Caco-2 (cell line): ENCODE measurements around the gene S1PR3. TPM values are rescaled to one million over a fixed set of nuclear protein-coding genes. Genes with fewer than 3 reads are reported as not detected.

Source experiments
- BruUV-seq: library from RNA; stranded (reverse); fragments of 400-500 nt; replicated peaks from 2 replicates; lab custom pipeline; 2021; lab: Mats Ljungman, UMichigan
- CTCF ChIA-PET: fragments of 300-600 bp; sonication (Branson Sonifier 250); formaldehyde crosslinking; loops from one replicate; lab custom pipeline; 2022; ENCODE audit warnings: antibody characterized with exemption; lab: Charles Lee
- POLR2A ChIA-PET: fragments of 300-600 bp; sonication (Branson Sonifier 250); formaldehyde crosslinking; loops from one replicate; lab custom pipeline; 2022; ENCODE audit warnings: antibody characterized with exemption; lab: Charles Lee
- DNase-seq, 2 experiments: peaks; one replicate each; pipeline versions ENCODE4 v3.0.0 to v3.0.0-alpha.2; 2020 to 2022
- H3K27me3 ChIP-seq: replicated peaks from 2 replicates; pipeline ENCODE4 v1.6.0; 2011; ENCODE audit warnings: low read length; ENCODE audit not compliant: control insufficient read depth, insufficient read depth
- H3K36me3 ChIP-seq: 2 replicates; pipeline ENCODE4 v1.5.1; 2011; ENCODE audit warnings: low read length; ENCODE audit not compliant: control insufficient read depth, insufficient read depth
- H3K4me1 ChIP-seq: fragments of 250-450 bp; sonication (Bioruptor Pico); 2 replicates; pipeline ENCODE4 v1.5.1; 2020; ENCODE audit warnings: mild to moderate bottlenecking
- H3K4me3 ChIP-seq: 2 replicates; pipeline ENCODE4 v1.5.1; 2011; ENCODE audit warnings: low read depth, mild to moderate bottlenecking, control low read depth, low read length
- H3K9me3 ChIP-seq: fragments of 250-450 bp; sonication (Bioruptor Pico); 2 replicates; pipeline ENCODE4 v1.5.1; 2020; ENCODE audit warnings: mild to moderate bottlenecking, moderate library complexity
- H3K27ac Mint-ChIP-seq: one replicate; pipeline ENCODE4 v1.8.0; 2022; ENCODE audit warnings: mixed read lengths; ENCODE audit not compliant: unreplicated experiment
- H3K27me3 Mint-ChIP-seq: one replicate; pipeline ENCODE4 v1.8.0; 2022; ENCODE audit warnings: mixed read lengths; ENCODE audit not compliant: insufficient read depth, unreplicated experiment
- H3K36me3 Mint-ChIP-seq: one replicate; pipeline ENCODE4 v1.8.0; 2022; ENCODE audit warnings: mild to moderate bottlenecking, mixed read lengths; ENCODE audit not compliant: insufficient read depth, unreplicated experiment
- H3K4me1 Mint-ChIP-seq: one replicate; pipeline ENCODE4 v1.8.0; 2022; ENCODE audit warnings: low read depth, mixed read lengths; ENCODE audit not compliant: unreplicated experiment
- H3K4me3 Mint-ChIP-seq: one replicate; pipeline ENCODE4 v1.8.0; 2022; ENCODE audit warnings: mild to moderate bottlenecking, moderate library complexity, mixed read lengths; ENCODE audit not compliant: unreplicated experiment
- H3K9me3 Mint-ChIP-seq: one replicate; pipeline ENCODE4 v1.8.0; 2022; ENCODE audit warnings: mixed read lengths; ENCODE audit not compliant: unreplicated experiment
- CTCF ChIP-seq, 2 experiments: fragments of 200-600 bp in 1 of 2; IDR thresholded peaks; 1 replicate in 1 of 2; 2 replicates in 1 of 2; pipeline versions ENCODE4 v1.5.1 to v1.8.0; 2011 to 2022; ENCODE audit warnings: antibody characterized with exemption in 1 of 2, control low read depth in 1 of 2, inconsistent platforms in 1 of 2, low read depth in 1 of 2, low read length in 1 of 2, mild to moderate bottlenecking in 1 of 2, moderate library complexity in 1 of 2; ENCODE audit not compliant: insufficient read depth in 1 of 2, severe bottlenecking in 1 of 2, unreplicated experiment in 1 of 2
- intact Hi-C: fragments of 100-400 bp; cut with micrococcal nuclease; formaldehyde crosslinking; loops from one replicate; pipeline ENCODE4 v1.10.0; 2022; ENCODE audit not compliant: unreplicated experiment
- total RNA-seq: library from RNA; stranded (reverse); gene quantifications from 2 replicates; pipeline ENCODE4 v1.2.3, GENCODE V29; 2022

The S1PR3 gene
- total RNA-seq, 1 experiment from 2014 or later = 1.00 TPM

- no peak overlapping the region for H3K27ac Mint-ChIP-seq
- no peaks in the 10 kb centered on the region for H3K9me3 ChIP-seq
- intact Hi-C loops = no loop called here
- peaks cover 8% of the 10 kb centered on the region for H3K4me1 ChIP-seq
- peaks cover 7% of the 10 kb centered on the region for H3K4me1 Mint-ChIP-seq
- H3K4me3 ChIP-seq = no peak overlapping the region
- TF ChIP-seq CTCF (IDR thresholded peaks at IDR 0.05; ENCODE audit: insufficient read depth in 1 of 2, low read depth in 1 of 2, low read length in 1 of 2, severe bottlenecking in 1 of 2, unreplicated experiment in 1 of 2) = no peak
- ChIA-PET POLR2A (no interaction called here), CTCF (no interaction called here)
- H3K36me3 ChIP-seq = no peaks in the 10 kb centered on the region
- no peaks in the 10 kb centered on the region for H3K27me3 Mint-ChIP-seq
- no peaks in the 10 kb centered on the region for H3K9me3 Mint-ChIP-seq
- no peak overlapping the region for H3K4me3 Mint-ChIP-seq
- DNase-seq = no peak
- no peaks in the 10 kb centered on the region for H3K36me3 Mint-ChIP-seq
- BruUV-seq = no TSS peak
- H3K27me3 ChIP-seq = no peaks in the 10 kb centered on the region
Observed at GRCh38 chr9:88954066-88954465, 37.2 kb upstream of the S1PR3 start.

- Histone ChIP-seq H3K27me3 (no peaks in the 10 kb centered on the region), H3K36me3 (no peaks in the 10 kb centered on the region), H3K4me1 (no peaks in the 10 kb centered on the region), H3K9me3 (no peaks in the 10 kb centered on the region), H3K4me3 (no peak overlapping the region)
- H3K27ac Mint-ChIP-seq = no peak overlapping the region
- intact Hi-C loops = no loop called here
- BruUV-seq = no TSS peak
- no peaks in the 10 kb centered on the region for H3K36me3 Mint-ChIP-seq
- no peaks in the 10 kb centered on the region for H3K27me3 Mint-ChIP-seq
- H3K4me3 Mint-ChIP-seq = no peak overlapping the region
- no peak for TF ChIP-seq CTCF (IDR thresholded peaks at IDR 0.05; ENCODE audit: insufficient read depth in 1 of 2, low read depth in 1 of 2, low read length in 1 of 2, severe bottlenecking in 1 of 2, unreplicated experiment in 1 of 2)
- no peaks in the 10 kb centered on the region for H3K9me3 Mint-ChIP-seq
- ChIA-PET CTCF (no interaction called here), POLR2A (no interaction called here)
- no peaks in the 10 kb centered on the region for H3K4me1 Mint-ChIP-seq
- no peak for DNase-seq
Observed at GRCh38 chr9:88957526-88957925, 33.7 kb upstream of the S1PR3 start.

- H3K36me3 Mint-ChIP-seq = no peaks in the 10 kb centered on the region
- H3K4me1 Mint-ChIP-seq = no peaks in the 10 kb centered on the region
- H3K9me3 ChIP-seq = no peaks in the 10 kb centered on the region
- no TSS peak for BruUV-seq
- intact Hi-C loops = no loop called here
- ChIA-PET CTCF (no interaction called here), POLR2A (no interaction called here)
- H3K4me3 Mint-ChIP-seq = no peak overlapping the region
- H3K27me3 Mint-ChIP-seq = no peaks in the 10 kb centered on the region
- no peaks in the 10 kb centered on the region for H3K36me3 ChIP-seq
- no peaks in the 10 kb centered on the region for H3K4me1 ChIP-seq
- DNase-seq = no peak
- no peak for TF ChIP-seq CTCF (IDR thresholded peaks at IDR 0.05; ENCODE audit: insufficient read depth in 1 of 2, low read depth in 1 of 2, low read length in 1 of 2, severe bottlenecking in 1 of 2, unreplicated experiment in 1 of 2)
- no peaks in the 10 kb centered on the region for H3K27me3 ChIP-seq
- H3K9me3 Mint-ChIP-seq = no peaks in the 10 kb centered on the region
- no peak overlapping the region for H3K27ac Mint-ChIP-seq
- H3K4me3 ChIP-seq = no peak overlapping the region
Observed at GRCh38 chr9:88959727-88960469, 31.4 kb upstream of the S1PR3 start.
